Neural cell (in vitro differentiated cells): ENCODE measurements around the gene POLD1. TPM values are rescaled to one million over a fixed set of nuclear protein-coding genes. Genes with fewer than 3 reads are reported as not detected.

Source experiments
- H2AFZ ChIP-seq: fragments of 200-600, 300-800 bp; sonication (generic), shearing (Covaris generic); 2 replicates; pipeline ENCODE4 v1.6.0; 2014; ENCODE audit warnings: low read depth, mild to moderate bottlenecking, antibody characterized with exemption, low read length, moderate library complexity
- H3F3A ChIP-seq: fragments of 200-600 bp; shearing (Covaris generic); 2 replicates; pipeline ENCODE4 v1.6.1; 2016; ENCODE audit warnings: mild to moderate bottlenecking, moderate library complexity, mixed read lengths, antibody characterized with exemption, low read length; ENCODE audit not compliant: insufficient read depth, poor library complexity, severe bottlenecking
- H3K27ac ChIP-seq: fragments of 200-600, 300-800 bp; sonication (generic), shearing (Covaris generic); 2 replicates; pipeline ENCODE4 v1.5.1; 2014; ENCODE audit warnings: mild to moderate bottlenecking, low read length, moderate library complexity
- H3K27me3 ChIP-seq: fragments of 300-800, 200-600 bp; sonication (generic), shearing (Covaris generic); 2 replicates; pipeline ENCODE4 v1.6.0; 2014; ENCODE audit warnings: mild to moderate bottlenecking, low read depth, low read length, moderate library complexity; ENCODE audit not compliant: insufficient read depth
- H3K36me3 ChIP-seq: fragments of 300-800, 200-600 bp; sonication (generic), shearing (Covaris generic); 2 replicates; pipeline ENCODE4 v1.5.1; 2014; ENCODE audit warnings: mild to moderate bottlenecking, antibody characterized with exemption, low read length, moderate library complexity; ENCODE audit not compliant: insufficient read depth
- H3K4me2 ChIP-seq: fragments of 300-800, 200-600 bp; sonication (generic), shearing (Covaris generic); 2 replicates; pipeline ENCODE4 v1.6.0; 2014; ENCODE audit warnings: mild to moderate bottlenecking, low read length
- H3K4me3 ChIP-seq: fragments of 300-800, 200-600 bp; sonication (generic), shearing (Covaris generic); 2 replicates; pipeline ENCODE4 v1.5.1; 2014; ENCODE audit warnings: mild to moderate bottlenecking, low read length, moderate library complexity
- H3K79me2 ChIP-seq: fragments of 200-600 bp; shearing (Covaris generic); replicated peaks from 2 replicates; pipeline ENCODE4 v1.6.0; 2014; ENCODE audit warnings: mild to moderate bottlenecking, low read length, moderate library complexity; ENCODE audit not compliant: insufficient read depth
- H3K9ac ChIP-seq: fragments of 300-800, 200-600 bp; sonication (generic), shearing (Covaris generic); 2 replicates; pipeline ENCODE4 v1.6.1; 2016; ENCODE audit warnings: mild to moderate bottlenecking, low read length, mixed read lengths
- H3K9me2 ChIP-seq: fragments of 200-600 bp; shearing (Covaris generic); 2 replicates; pipeline ENCODE4 v1.6.1; 2016; ENCODE audit warnings: mild to moderate bottlenecking, low read length, mixed read lengths; ENCODE audit not compliant: insufficient read depth
- H3K9me3 ChIP-seq: fragments of 200-600, 300-800 bp; sonication (generic), shearing (Covaris generic); 2 replicates; pipeline ENCODE4 v1.6.1; 2016; ENCODE audit warnings: mild to moderate bottlenecking, mixed run types, low read length, moderate library complexity, mixed read lengths
- H4K20me1 ChIP-seq: fragments of 200-600 bp; shearing (Covaris generic); 2 replicates; pipeline ENCODE4 v1.6.1; 2016; ENCODE audit warnings: mild to moderate bottlenecking, mixed run types; ENCODE audit not compliant: insufficient read depth
- EP300 ChIP-seq: fragments of 450-650 bp; conservative IDR thresholded peaks from 2 replicates; pipeline ENCODE4 v1.6.1; 2014; ENCODE audit warnings: antibody characterized with exemption, mild to moderate bottlenecking, moderate library complexity; ENCODE audit not compliant: poor library complexity, severe bottlenecking
- EZH2 ChIP-seq: fragments of 200-600, 300-800 bp; shearing (Covaris generic), sonication (generic); IDR thresholded peaks from 2 replicates; pipeline ENCODE4 v1.6.1; 2014; ENCODE audit warnings: antibody characterized with exemption, low read length, borderline replicate concordance, mild to moderate bottlenecking; ENCODE audit not compliant: insufficient read depth, poor library complexity, severe bottlenecking
- MXI1 ChIP-seq: fragments of 450-650 bp; conservative IDR thresholded peaks from 2 replicates; pipeline ENCODE4 v1.6.1; 2014; ENCODE audit warnings: antibody characterized with exemption, mild to moderate bottlenecking; ENCODE audit not compliant: poor library complexity, severe bottlenecking
- POLR2AphosphoS5 ChIP-seq: IDR thresholded peaks from 2 replicates; pipeline ENCODE4 v1.6.1; 2012
- RAD21 ChIP-seq: fragments of 450-650 bp; conservative IDR thresholded peaks from 2 replicates; pipeline ENCODE4 v1.6.1; 2014; ENCODE audit warnings: antibody characterized with exemption, mild to moderate bottlenecking, moderate library complexity
- SMC3 ChIP-seq: fragments of 450-650 bp; conservative IDR thresholded peaks from 2 replicates; pipeline ENCODE4 v1.6.1; 2014; ENCODE audit warnings: antibody characterized with exemption, mild to moderate bottlenecking, moderate library complexity; ENCODE audit not compliant: poor library complexity
- TAF1 ChIP-seq: IDR thresholded peaks from 2 replicates; pipeline ENCODE4 v1.6.1; 2012; ENCODE audit warnings: low read depth
- polyA plus RNA-seq: library from polyadenylated mRNA; depleted of rRNA; stranded (reverse); fragments of >200 nt; gene quantifications from 2 replicates; pipeline ENCODE4 v1.2.3, GENCODE V29; 2014
- TF ChIP-seq, protein P1 (sequence below): IDR thresholded peaks from 2 replicates; pipeline ENCODE4 v1.6.1; 2012; ENCODE audit warnings: borderline replicate concordance
- TF ChIP-seq, protein P2 (sequence below): fragments of 450-650 bp; IDR thresholded peaks from 2 replicates; pipeline ENCODE4 v1.5.1; 2014; ENCODE audit warnings: antibody characterized with exemption, mild to moderate bottlenecking, moderate library complexity; ENCODE audit not compliant: poor library complexity, severe bottlenecking

POLD1 gene
- polyA plus RNA-seq, 1 donor from 2014 or later, result 13.1 TPM

GRCh38 chr19:50415661-50416033, 31.5 kb downstream of the POLD1 start:
- no peak overlapping the region for H3K27ac ChIP-seq
- H3K4me3 ChIP-seq, result no peak overlapping the region
- no peak overlapping the region for H2AFZ ChIP-seq
- H3K9me2 ChIP-seq, result no peaks in the 10 kb centered on the region
- no peaks in the 10 kb centered on the region for H3K9me3 ChIP-seq
- H3K36me3 ChIP-seq, result no peaks in the 10 kb centered on the region
- no peaks in the 10 kb centered on the region for H3F3A ChIP-seq
- H3K79me2 ChIP-seq, result no peaks in the 10 kb centered on the region
- peaks cover 14% of the 10 kb centered on the region for H3K27me3 ChIP-seq
- H4K20me1 ChIP-seq, result no peaks in the 10 kb centered on the region
- no peak for TF ChIP-seq EP300
- TF ChIP-seq MXI1, result no peak
- TF ChIP-seq POLR2AphosphoS5, result no peak
- TF ChIP-seq EZH2, result no peak
- TF ChIP-seq, protein P1, sequence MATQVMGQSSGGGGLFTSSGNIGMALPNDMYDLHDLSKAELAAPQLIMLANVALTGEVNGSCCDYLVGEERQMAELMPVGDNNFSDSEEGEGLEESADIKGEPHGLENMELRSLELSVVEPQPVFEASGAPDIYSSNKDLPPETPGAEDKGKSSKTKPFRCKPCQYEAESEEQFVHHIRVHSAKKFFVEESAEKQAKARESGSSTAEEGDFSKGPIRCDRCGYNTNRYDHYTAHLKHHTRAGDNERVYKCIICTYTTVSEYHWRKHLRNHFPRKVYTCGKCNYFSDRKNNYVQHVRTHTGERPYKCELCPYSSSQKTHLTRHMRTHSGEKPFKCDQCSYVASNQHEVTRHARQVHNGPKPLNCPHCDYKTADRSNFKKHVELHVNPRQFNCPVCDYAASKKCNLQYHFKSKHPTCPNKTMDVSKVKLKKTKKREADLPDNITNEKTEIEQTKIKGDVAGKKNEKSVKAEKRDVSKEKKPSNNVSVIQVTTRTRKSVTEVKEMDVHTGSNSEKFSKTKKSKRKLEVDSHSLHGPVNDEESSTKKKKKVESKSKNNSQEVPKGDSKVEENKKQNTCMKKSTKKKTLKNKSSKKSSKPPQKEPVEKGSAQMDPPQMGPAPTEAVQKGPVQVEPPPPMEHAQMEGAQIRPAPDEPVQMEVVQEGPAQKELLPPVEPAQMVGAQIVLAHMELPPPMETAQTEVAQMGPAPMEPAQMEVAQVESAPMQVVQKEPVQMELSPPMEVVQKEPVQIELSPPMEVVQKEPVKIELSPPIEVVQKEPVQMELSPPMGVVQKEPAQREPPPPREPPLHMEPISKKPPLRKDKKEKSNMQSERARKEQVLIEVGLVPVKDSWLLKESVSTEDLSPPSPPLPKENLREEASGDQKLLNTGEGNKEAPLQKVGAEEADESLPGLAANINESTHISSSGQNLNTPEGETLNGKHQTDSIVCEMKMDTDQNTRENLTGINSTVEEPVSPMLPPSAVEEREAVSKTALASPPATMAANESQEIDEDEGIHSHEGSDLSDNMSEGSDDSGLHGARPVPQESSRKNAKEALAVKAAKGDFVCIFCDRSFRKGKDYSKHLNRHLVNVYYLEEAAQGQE, result no peak
- TF ChIP-seq RAD21, result no peak
- TF ChIP-seq, protein P2, sequence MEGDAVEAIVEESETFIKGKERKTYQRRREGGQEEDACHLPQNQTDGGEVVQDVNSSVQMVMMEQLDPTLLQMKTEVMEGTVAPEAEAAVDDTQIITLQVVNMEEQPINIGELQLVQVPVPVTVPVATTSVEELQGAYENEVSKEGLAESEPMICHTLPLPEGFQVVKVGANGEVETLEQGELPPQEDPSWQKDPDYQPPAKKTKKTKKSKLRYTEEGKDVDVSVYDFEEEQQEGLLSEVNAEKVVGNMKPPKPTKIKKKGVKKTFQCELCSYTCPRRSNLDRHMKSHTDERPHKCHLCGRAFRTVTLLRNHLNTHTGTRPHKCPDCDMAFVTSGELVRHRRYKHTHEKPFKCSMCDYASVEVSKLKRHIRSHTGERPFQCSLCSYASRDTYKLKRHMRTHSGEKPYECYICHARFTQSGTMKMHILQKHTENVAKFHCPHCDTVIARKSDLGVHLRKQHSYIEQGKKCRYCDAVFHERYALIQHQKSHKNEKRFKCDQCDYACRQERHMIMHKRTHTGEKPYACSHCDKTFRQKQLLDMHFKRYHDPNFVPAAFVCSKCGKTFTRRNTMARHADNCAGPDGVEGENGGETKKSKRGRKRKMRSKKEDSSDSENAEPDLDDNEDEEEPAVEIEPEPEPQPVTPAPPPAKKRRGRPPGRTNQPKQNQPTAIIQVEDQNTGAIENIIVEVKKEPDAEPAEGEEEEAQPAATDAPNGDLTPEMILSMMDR, result no peak
- no peak for TF ChIP-seq SMC3
- TF ChIP-seq TAF1, result no peak
- H3K4me2 ChIP-seq, result no peak overlapping the region
- no peak overlapping the region for H3K9ac ChIP-seq

GRCh38 chr19:50416034-50416977, 32.2 kb downstream of the POLD1 start:
- TF ChIP-seq, protein P1, result no peak
- no peak for TF ChIP-seq SMC3
- TF ChIP-seq MXI1, result no peak
- no peak for TF ChIP-seq RAD21
- TF ChIP-seq TAF1, result no peak
- TF ChIP-seq POLR2AphosphoS5, result no peak
- TF ChIP-seq EP300, result no peak
- TF ChIP-seq EZH2, result no peak
- TF ChIP-seq, protein P2, result no peak
- no peaks in the 10 kb centered on the region for H3K79me2 ChIP-seq
- no peaks in the 10 kb centered on the region for H4K20me1 ChIP-seq
- no peak overlapping the region for H3K9ac ChIP-seq
- no peaks in the 10 kb centered on the region for H3F3A ChIP-seq
- no peak overlapping the region for H3K4me2 ChIP-seq
- no peak overlapping the region for H2AFZ ChIP-seq
- H3K36me3 ChIP-seq, result no peaks in the 10 kb centered on the region
- no peaks in the 10 kb centered on the region for H3K9me2 ChIP-seq
- H3K27me3 ChIP-seq, result peaks cover 14% of the 10 kb centered on the region
- no peak overlapping the region for H3K27ac ChIP-seq
- H3K4me3 ChIP-seq, result no peak overlapping the region
- H3K9me3 ChIP-seq, result no peaks in the 10 kb centered on the region
